Measurements from ENCODE around the gene KCNG2. TPM values are rescaled to one million over a fixed set of nuclear protein-coding genes. Genes with fewer than 3 reads are reported as not detected.

The KCNG2 gene
- total RNA-seq, 1 donor: not detected

GRCh38 chr18:79805926-79806487 is 8.3 kb downstream of the KCNG2 start:
- no peaks in the 10 kb centered on the region for H4K20me1 ChIP-seq (ENCODE audit: insufficient read depth, low read length)
- no peak for DNase-seq (ENCODE audit: insufficient read length, low spot score, missing footprints)
- H3K4me3 ChIP-seq (ENCODE audit: insufficient read depth, low read length): no peak overlapping the region
- peaks cover under 1% of the 10 kb centered on the region for H3K27me3 ChIP-seq (ENCODE audit: insufficient read depth, low read length)
- no peak overlapping the region for H3K4me2 ChIP-seq (ENCODE audit: insufficient read depth, low read length)
- H3K79me2 ChIP-seq (ENCODE audit: insufficient read depth, low read length): no peaks in the 10 kb centered on the region
- no peaks in the 10 kb centered on the region for H3K9me3 ChIP-seq (ENCODE audit: low read depth, low read length)
- no peaks in the 10 kb centered on the region for H3K4me1 ChIP-seq (ENCODE audit: insufficient read depth, low read length)
- H3K36me3 ChIP-seq (ENCODE audit: insufficient read depth, low read length): no peaks in the 10 kb centered on the region
- no peak overlapping the region for H3K27ac ChIP-seq (ENCODE audit: low read depth, low read length)
- no peak for TF ChIP-seq CTCF (IDR thresholded peaks at IDR 0.05; ENCODE audit: extremely low read depth, low read depth, low read length)
- H2AFZ ChIP-seq (ENCODE audit: low read length): no peak overlapping the region

- Histone ChIP-seq H3K4me3 (ENCODE audit: insufficient read depth, low read length) (no peak overlapping the region), H3K27me3 (ENCODE audit: insufficient read depth, low read length) (peaks cover 3% of the 10 kb centered on the region), H2AFZ (ENCODE audit: low read length) (no peak overlapping the region), H3K27ac (ENCODE audit: low read depth, low read length) (no peak overlapping the region), H4K20me1 (ENCODE audit: insufficient read depth, low read length) (no peaks in the 10 kb centered on the region), H3K9me3 (ENCODE audit: low read depth, low read length) (no peaks in the 10 kb centered on the region), H3K79me2 (ENCODE audit: insufficient read depth, low read length) (no peaks in the 10 kb centered on the region), H3K4me1 (ENCODE audit: insufficient read depth, low read length) (no peaks in the 10 kb centered on the region), H3K36me3 (ENCODE audit: insufficient read depth, low read length) (no peaks in the 10 kb centered on the region), H3K4me2 (ENCODE audit: insufficient read depth, low read length) (no peak overlapping the region)
- TF ChIP-seq CTCF (IDR thresholded peaks at IDR 0.05; ENCODE audit: extremely low read depth, low read depth, low read length): no peak
- no peak for DNase-seq (ENCODE audit: insufficient read length, low spot score, missing footprints)
Measured at GRCh38 chr18:79806976-79807841, 9.5 kb downstream of the KCNG2 start.

GRCh38 chr18:79809482-79810192 is 11.9 kb downstream of the KCNG2 start:
- no peak overlapping the region for H3K4me2 ChIP-seq (ENCODE audit: insufficient read depth, low read length)
- no peak for TF ChIP-seq CTCF (IDR thresholded peaks at IDR 0.05; ENCODE audit: extremely low read depth, low read depth, low read length)
- no peak overlapping the region for H2AFZ ChIP-seq (ENCODE audit: low read length)
- no peaks in the 10 kb centered on the region for H3K4me1 ChIP-seq (ENCODE audit: insufficient read depth, low read length)
- H3K36me3 ChIP-seq (ENCODE audit: insufficient read depth, low read length): no peaks in the 10 kb centered on the region
- no peak for DNase-seq (ENCODE audit: insufficient read length, low spot score, missing footprints)
- no peaks in the 10 kb centered on the region for H3K9me3 ChIP-seq (ENCODE audit: low read depth, low read length)
- H3K27me3 ChIP-seq (ENCODE audit: insufficient read depth, low read length): peaks cover 14% of the 10 kb centered on the region
- no peaks in the 10 kb centered on the region for H4K20me1 ChIP-seq (ENCODE audit: insufficient read depth, low read length)
- no peaks in the 10 kb centered on the region for H3K79me2 ChIP-seq (ENCODE audit: insufficient read depth, low read length)
- H3K27ac ChIP-seq (ENCODE audit: low read depth, low read length): no peak overlapping the region
- H3K4me3 ChIP-seq (ENCODE audit: insufficient read depth, low read length): no peak overlapping the region

GRCh38 chr18:79812052-79812451 is 14.3 kb downstream of the KCNG2 start:
- Histone ChIP-seq H3K36me3 (ENCODE audit: insufficient read depth, low read length) (no peaks in the 10 kb centered on the region), H4K20me1 (ENCODE audit: insufficient read depth, low read length) (no peaks in the 10 kb centered on the region), H3K27me3 (ENCODE audit: insufficient read depth, low read length) (peaks cover 30% of the 10 kb centered on the region), H3K4me2 (ENCODE audit: insufficient read depth, low read length) (no peak overlapping the region), H3K4me3 (ENCODE audit: insufficient read depth, low read length) (no peak overlapping the region), H3K9me3 (ENCODE audit: low read depth, low read length) (no peaks in the 10 kb centered on the region), H3K79me2 (ENCODE audit: insufficient read depth, low read length) (no peaks in the 10 kb centered on the region), H2AFZ (ENCODE audit: low read length) (no peak overlapping the region), H3K4me1 (ENCODE audit: insufficient read depth, low read length) (no peaks in the 10 kb centered on the region), H3K27ac (ENCODE audit: low read depth, low read length) (no peak overlapping the region)
- TF ChIP-seq CTCF (IDR thresholded peaks at IDR 0.05; ENCODE audit: extremely low read depth, low read depth, low read length): no peak
- no peak for DNase-seq (ENCODE audit: insufficient read length, low spot score, missing footprints)
